Astrocyte (in vitro differentiated cells and primary cell): Measurements from ENCODE around the gene GLS.

Experiments
- EZH2 ChIP-seq: IDR thresholded peaks from 2 replicates; pipeline ENCODE4 v1.6.1; 2012; ENCODE audit warnings: mild to moderate bottlenecking, low read length, inconsistent platforms; ENCODE audit not compliant: insufficient read depth
- TF ChIP-seq, protein P1 (sequence below): IDR thresholded peaks from 2 replicates; pipeline ENCODE4 v1.5.1; 2011; ENCODE audit warnings: low read depth, mild to moderate bottlenecking, inconsistent platforms, low read length, moderate library complexity; ENCODE audit not compliant: insufficient read depth

DNA sequence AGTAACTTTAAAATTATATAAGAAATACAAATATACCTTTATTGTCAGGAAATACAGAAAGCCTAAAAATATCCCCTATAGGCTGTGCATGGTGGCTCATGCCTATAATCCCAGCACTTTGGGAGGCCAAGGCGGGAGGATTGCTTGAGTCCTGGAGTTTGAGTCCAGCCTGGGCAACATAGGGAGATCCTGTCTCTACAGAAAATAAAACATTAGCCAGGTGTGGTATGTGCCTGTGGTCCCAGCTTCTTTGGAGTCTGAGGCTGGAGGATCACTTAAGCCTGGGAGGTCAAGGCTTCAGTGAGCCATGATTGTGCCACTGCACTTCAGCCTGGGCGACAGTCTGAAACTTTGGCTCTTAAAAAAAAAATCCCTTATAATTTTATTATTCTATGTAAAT is 29.1 kb downstream of the GLS start:
- TF ChIP-seq, protein P1, sequence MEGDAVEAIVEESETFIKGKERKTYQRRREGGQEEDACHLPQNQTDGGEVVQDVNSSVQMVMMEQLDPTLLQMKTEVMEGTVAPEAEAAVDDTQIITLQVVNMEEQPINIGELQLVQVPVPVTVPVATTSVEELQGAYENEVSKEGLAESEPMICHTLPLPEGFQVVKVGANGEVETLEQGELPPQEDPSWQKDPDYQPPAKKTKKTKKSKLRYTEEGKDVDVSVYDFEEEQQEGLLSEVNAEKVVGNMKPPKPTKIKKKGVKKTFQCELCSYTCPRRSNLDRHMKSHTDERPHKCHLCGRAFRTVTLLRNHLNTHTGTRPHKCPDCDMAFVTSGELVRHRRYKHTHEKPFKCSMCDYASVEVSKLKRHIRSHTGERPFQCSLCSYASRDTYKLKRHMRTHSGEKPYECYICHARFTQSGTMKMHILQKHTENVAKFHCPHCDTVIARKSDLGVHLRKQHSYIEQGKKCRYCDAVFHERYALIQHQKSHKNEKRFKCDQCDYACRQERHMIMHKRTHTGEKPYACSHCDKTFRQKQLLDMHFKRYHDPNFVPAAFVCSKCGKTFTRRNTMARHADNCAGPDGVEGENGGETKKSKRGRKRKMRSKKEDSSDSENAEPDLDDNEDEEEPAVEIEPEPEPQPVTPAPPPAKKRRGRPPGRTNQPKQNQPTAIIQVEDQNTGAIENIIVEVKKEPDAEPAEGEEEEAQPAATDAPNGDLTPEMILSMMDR: no peak
- TF ChIP-seq EZH2: no peak
